ENCODE results near the gene RPGR. TPM values are rescaled to one million over a fixed set of nuclear protein-coding genes. Genes with fewer than 3 reads are reported as not detected.

RPGR gene
- 4.5 TPM for total RNA-seq
- long read RNA-seq, partial matches to known transcripts, result 1 of 5 reads
- long read RNA-seq, other reads (novel, unspliced or antisense), result 2 of 5 reads

GRCh38 chrX:38327007-38327774, at the start of gene RPGR:
RPGR (minus strand) TSS chrX:38327509; CDS start chrX:38327367, 142 bp downstream.
- Histone ChIP-seq H3K4me3 (peak within 1 kb of the TSS; percentile 80), H3K27me3 (ENCODE audit: low read depth) (no peaks in the 10 kb centered on the region), H3K4me1 (peaks cover 5% of the 10 kb centered on the region), H3K36me3 (no peaks in the 10 kb centered on the region), H3K27ac (replicated peaks) (peak within 1 kb of the TSS; percentile 92), H3K9me3 (replicated peaks) (no peaks in the 10 kb centered on the region)
- peak; percentile 84 for TF ChIP-seq CTCF (IDR thresholded peaks at IDR 0.05; ENCODE audit: borderline replicate concordance)
- DNase-seq, result peak; percentile 92
- intact Hi-C loops (cut with micrococcal nuclease), result no loop called here

GRCh38 chrX:38376747-38377146, 49.4 kb upstream of the RPGR start:
- H3K36me3 ChIP-seq, result no peaks in the 10 kb centered on the region
- H3K27ac ChIP-seq (replicated peaks), result no peak overlapping the region
- TF ChIP-seq CTCF (IDR thresholded peaks at IDR 0.05; ENCODE audit: borderline replicate concordance), result no peak
- H3K9me3 ChIP-seq (replicated peaks), result no peaks in the 10 kb centered on the region
- DNase-seq, result no peak
- H3K4me3 ChIP-seq, result no peak overlapping the region
- intact Hi-C loops (cut with micrococcal nuclease), result no loop called here
- no peaks in the 10 kb centered on the region for H3K27me3 ChIP-seq (ENCODE audit: low read depth)
- no peaks in the 10 kb centered on the region for H3K4me1 ChIP-seq

- no peak overlapping the region for H3K4me3 ChIP-seq
- no peaks in the 10 kb centered on the region for H3K4me1 ChIP-seq
- H3K27me3 ChIP-seq (ENCODE audit: low read depth), result no peaks in the 10 kb centered on the region
- no peak overlapping the region for H3K27ac ChIP-seq (replicated peaks)
- no peaks in the 10 kb centered on the region for H3K36me3 ChIP-seq
- DNase-seq, result no peak
- peak; percentile 42 for TF ChIP-seq CTCF (IDR thresholded peaks at IDR 0.05; ENCODE audit: borderline replicate concordance)
- H3K9me3 ChIP-seq (replicated peaks), result no peaks in the 10 kb centered on the region
- intact Hi-C loops (cut with micrococcal nuclease), result no loop called here
Measured at GRCh38 chrX:38375891-38376290, 48.6 kb upstream of the RPGR start.

GRCh38 chrX:38374431-38374830, 47.1 kb upstream of the RPGR start:
- no peak overlapping the region for H3K4me3 ChIP-seq
- TF ChIP-seq CTCF (IDR thresholded peaks at IDR 0.05; ENCODE audit: borderline replicate concordance), result no peak
- H3K4me1 ChIP-seq, result no peaks in the 10 kb centered on the region
- DNase-seq, result no peak
- H3K27me3 ChIP-seq (ENCODE audit: low read depth), result no peaks in the 10 kb centered on the region
- H3K27ac ChIP-seq (replicated peaks), result no peak overlapping the region
- no peaks in the 10 kb centered on the region for H3K36me3 ChIP-seq
- no peaks in the 10 kb centered on the region for H3K9me3 ChIP-seq (replicated peaks)
- intact Hi-C loops (cut with micrococcal nuclease), result no loop called here

GRCh38 chrX:38371641-38372040, 44.3 kb upstream of the RPGR start:
- TF ChIP-seq CTCF (IDR thresholded peaks at IDR 0.05; ENCODE audit: borderline replicate concordance), result no peak
- Histone ChIP-seq H3K27me3 (ENCODE audit: low read depth) (no peaks in the 10 kb centered on the region), H3K27ac (replicated peaks) (no peak overlapping the region), H3K4me3 (no peak overlapping the region), H3K9me3 (replicated peaks) (no peaks in the 10 kb centered on the region), H3K4me1 (no peaks in the 10 kb centered on the region), H3K36me3 (no peaks in the 10 kb centered on the region)
- DNase-seq, result no peak
- intact Hi-C loops (cut with micrococcal nuclease), result no loop called here
